CD14-positive monocyte (primary cell): ENCODE measurements around the gene ISM2. TPM values are rescaled to one million over a fixed set of nuclear protein-coding genes. Genes with fewer than 3 reads are reported as not detected.
A peak's percentile ranks its signal among the peaks of the same experiment; 100 is the strongest.

ENCODE experiments used
- DNase-seq, 3 donors: peaks; one replicate each; pipeline ENCODE4 v3.0.0-alpha.2; 2011 to 2022
- H2AFZ ChIP-seq: 2 replicates; pipeline ENCODE4 v1.6.0; 2012; ENCODE audit warnings: mild to moderate bottlenecking, low read depth, low read length, inconsistent platforms; ENCODE audit not compliant: insufficient read depth, poor library complexity, severe bottlenecking
- H3K27ac ChIP-seq, 2 donors: 1 replicate in 1 of 2; 2 replicates in 1 of 2; pipeline ENCODE4 v1.5.1; 2012 to 2013; ENCODE audit warnings: low read length in 2 of 2, control low read depth in 1 of 2, inconsistent platforms in 1 of 2, low read depth in 1 of 2, mild to moderate bottlenecking in 1 of 2
- H3K27me3 ChIP-seq, 2 donors: one replicate each; pipeline versions ENCODE4 v1.6.0 to v1.6.1; 2011 to 2013; ENCODE audit warnings: low read length in 2 of 2; ENCODE audit not compliant: control insufficient read depth in 2 of 2, insufficient read depth in 2 of 2
- H3K36me3 ChIP-seq, 2 donors: replicated peaks in 1 of 2; 1 replicate in 1 of 2; 2 replicates in 1 of 2; pipeline versions ENCODE4 v1.5.1 to v1.6.1; 2012 to 2013; ENCODE audit warnings: low read length in 2 of 2, control low read depth in 1 of 2, inconsistent platforms in 1 of 2, mild to moderate bottlenecking in 1 of 2; ENCODE audit not compliant: insufficient read depth in 2 of 2, control insufficient read depth in 1 of 2
- H3K4me1 ChIP-seq, 2 donors: 1 replicate in 1 of 2; 2 replicates in 1 of 2; pipeline versions ENCODE4 v1.5.1 to v1.6.1; 2012 to 2013; ENCODE audit warnings: low read length in 2 of 2, control low read depth in 1 of 2, inconsistent platforms in 1 of 2, mild to moderate bottlenecking in 1 of 2, moderate library complexity in 1 of 2; ENCODE audit not compliant: insufficient read depth in 2 of 2, control insufficient read depth in 1 of 2
- H3K4me2 ChIP-seq: replicated peaks from 2 replicates; pipeline ENCODE3; 2012; ENCODE audit warnings: low read length, moderate library complexity, mild to moderate bottlenecking; ENCODE audit not compliant: poor library complexity, severe bottlenecking; ENCODE audit errors: extremely low read depth
- H3K4me3 ChIP-seq, 3 experiments: fragments of 200-600 bp in 1 of 3; sonication (generic) in 1 of 3; replicated peaks in 1 of 3; 1 replicate in 2 of 3; 2 replicates in 1 of 3; pipeline ENCODE4 v1.5.1; 2011 to 2013; ENCODE audit warnings: low read length in 3 of 3, mild to moderate bottlenecking in 3 of 3, control low read depth in 2 of 3, low read depth in 2 of 3, inconsistent platforms in 1 of 3, moderate library complexity in 1 of 3
- H3K79me2 ChIP-seq: 2 replicates; pipeline ENCODE4 v1.6.0; 2012; ENCODE audit warnings: mild to moderate bottlenecking, control low read depth, inconsistent platforms, low read length, moderate library complexity; ENCODE audit not compliant: insufficient read depth
- H3K9ac ChIP-seq: 2 replicates; pipeline ENCODE4 v1.6.0; 2017; ENCODE audit warnings: low read length, mild to moderate bottlenecking; ENCODE audit not compliant: insufficient read depth, poor library complexity, severe bottlenecking
- H3K9me3 ChIP-seq, 2 donors: replicated peaks in 1 of 2; 1 replicate in 1 of 2; 2 replicates in 1 of 2; pipeline versions ENCODE4 v1.5.1 to v1.6.1; 2012 to 2013; ENCODE audit warnings: low read length in 2 of 2, control low read depth in 1 of 2; ENCODE audit not compliant: control insufficient read depth in 1 of 2, insufficient read depth in 1 of 2
- H4K20me1 ChIP-seq: 2 replicates; pipeline ENCODE4 v1.6.0; 2012; ENCODE audit warnings: mild to moderate bottlenecking, low read length, control low read depth, moderate library complexity; ENCODE audit not compliant: insufficient read depth
- H3K27ac Mint-ChIP-seq, 7 donors: one replicate each; pipeline ENCODE4 v1.8.0; 2020; ENCODE audit warnings: mild to moderate bottlenecking in 7 of 7, mixed read lengths in 7 of 7, moderate library complexity in 6 of 7, inconsistent platforms in 2 of 7
- H3K27me3 Mint-ChIP-seq, 3 donors: one replicate each; pipeline ENCODE4 v1.8.0; 2021 to 2022; ENCODE audit warnings: low read depth in 3 of 3, mild to moderate bottlenecking in 3 of 3, mixed read lengths in 3 of 3, moderate library complexity in 3 of 3, inconsistent platforms in 1 of 3
- H3K36me3 Mint-ChIP-seq, 2 donors: one replicate each; pipeline ENCODE4 v1.8.0; 2020; ENCODE audit warnings: mixed read lengths in 2 of 2, inconsistent platforms in 1 of 2, mild to moderate bottlenecking in 1 of 2
- H3K4me1 Mint-ChIP-seq: one replicate; pipeline ENCODE4 v1.8.0; 2020; ENCODE audit warnings: mild to moderate bottlenecking, mixed read lengths
- H3K4me3 Mint-ChIP-seq, 2 donors: one replicate each; pipeline ENCODE4 v1.8.0; 2020; ENCODE audit warnings: mild to moderate bottlenecking in 2 of 2, mixed read lengths in 2 of 2, moderate library complexity in 1 of 2
- H3K9me3 Mint-ChIP-seq, 7 donors: one replicate each; pipeline ENCODE4 v1.8.0; 2020 to 2022; ENCODE audit warnings: mixed read lengths in 7 of 7, mild to moderate bottlenecking in 6 of 7, moderate library complexity in 6 of 7, inconsistent platforms in 2 of 7
- CTCF ChIP-seq: fragments of 200-600 bp; IDR thresholded peaks from one replicate; pipeline ENCODE4 v1.8.0; 2022; ENCODE audit warnings: antibody characterized with exemption, mild to moderate bottlenecking
- WGBS: methylation state at CpG from one replicate; pipeline ENCODE4 v1.1.5; 2013; ENCODE audit warnings: missing lambda C conversion rate; ENCODE audit not compliant: insufficient coverage; 5-methylcytosine and 5-hydroxymethylcytosine counted together
- intact Hi-C, 2 donors: fragments of 100-400 bp; cut with micrococcal nuclease; formaldehyde crosslinking; loops; one replicate each; pipeline versions ENCODE4 v1.15.0 to v1.15.1; 2023
- polyA plus RNA-seq, 3 donors: library from polyadenylated mRNA; depleted of rRNA in 1 of 3; unstranded in 2 of 3; stranded (reverse) in 1 of 3; fragments of 300-500 nt in 2 of 3; fragments of >200 nt in 1 of 3; fragmentation: Illumina TruSeq in 2 of 3; gene quantifications; 1 replicate in 2 of 3; 2 replicates in 1 of 3; pipeline ENCODE4 v1.2.3, GENCODE V29; 2012 to 2021

Gene ISM2
- polyA plus RNA-seq, 3 donors: not detected

- Histone ChIP-seq H3K9ac (no peak overlapping the region), H3K79me2 (no peaks in the 10 kb centered on the region), H3K36me3 (peaks cover 12 to 25% of the 10 kb centered on the region in 2 donors), H3K27ac (no peak overlapping the region), H3K4me3 (no peak overlapping the region), H3K27me3 (peaks cover 26 to 30% of the 10 kb centered on the region in 2 donors), H3K4me1 (peaks cover 8 to 19% of the 10 kb centered on the region in 2 donors), H3K9me3 (peaks cover 5 to 11% of the 10 kb centered on the region in 2 donors), H4K20me1 (peaks cover 7% of the 10 kb centered on the region), H2AFZ (no peak overlapping the region), H3K4me2 (no peak overlapping the region)
- 78% methylated on average over 4 of the region's 11 CpGs for WGBS
- H3K9me3 Mint-ChIP-seq: peaks cover 6 to 20% (median 13%) of the 10 kb centered on the region in 7 donors
- H3K4me3 Mint-ChIP-seq: no peak overlapping the region
- intact Hi-C loops: no loop called here
- peaks cover 29% of the 10 kb centered on the region in 2 donors for H3K36me3 Mint-ChIP-seq
- H3K27ac Mint-ChIP-seq: no peak overlapping the region
- H3K27me3 Mint-ChIP-seq: peaks cover 33 to 46% (median 40%) of the 10 kb centered on the region in 3 donors
- no peak for TF ChIP-seq CTCF
- peaks cover 11% of the 10 kb centered on the region for H3K4me1 Mint-ChIP-seq
- no peak for DNase-seq
Measured at GRCh38 chr14:77502109-77502782, 3.6 kb upstream of the ISM2 start.

GRCh38 chr14:77498984-77499527 lies 440 bp upstream of the ISM2 start:
- no peak for TF ChIP-seq CTCF
- H3K4me3 Mint-ChIP-seq: peak overlapping the region; percentile 65 to 85
- H3K4me2 ChIP-seq: peak overlapping the region; percentile 77
- no peaks in the 10 kb centered on the region for H4K20me1 ChIP-seq
- peak overlapping the region in 1 of 3 experiments; percentile 65 for H3K4me3 ChIP-seq
- H3K9me3 Mint-ChIP-seq: peaks cover 5 to 20% (median 10%) of the 10 kb centered on the region in 7 donors
- no peak overlapping the region for H3K27ac Mint-ChIP-seq
- peaks cover 4 to 11% of the 10 kb centered on the region in 2 donors for H3K9me3 ChIP-seq
- WGBS: 7% methylated on average over 38 of the region's 53 CpGs
- peak overlapping the region; percentile 4 for H3K9ac ChIP-seq
- H3K36me3 ChIP-seq: no peaks in the 10 kb centered on the region
- intact Hi-C loops: no loop called here
- no peak overlapping the region for H3K27ac ChIP-seq
- H3K4me1 Mint-ChIP-seq: peaks cover 11% of the 10 kb centered on the region
- DNase-seq: no peak
- no peaks in the 10 kb centered on the region for H3K79me2 ChIP-seq
- H3K27me3 ChIP-seq: peaks cover 26 to 36% of the 10 kb centered on the region in 2 donors
- peaks cover 43 to 60% (median 51%) of the 10 kb centered on the region in 3 donors for H3K27me3 Mint-ChIP-seq
- peaks cover 8 to 19% of the 10 kb centered on the region in 2 donors for H3K4me1 ChIP-seq
- H2AFZ ChIP-seq: no peak overlapping the region
- H3K36me3 Mint-ChIP-seq: peaks cover 6% of the 10 kb centered on the region in 2 donors
